ENCODE data around the gene PHYH.
"Not testable (repeated sequence)": the region's sequence is repeated elsewhere in the genome, so short reads cannot be mapped to it uniquely, and the experiment has no call there.

Gene PHYH

DNA sequence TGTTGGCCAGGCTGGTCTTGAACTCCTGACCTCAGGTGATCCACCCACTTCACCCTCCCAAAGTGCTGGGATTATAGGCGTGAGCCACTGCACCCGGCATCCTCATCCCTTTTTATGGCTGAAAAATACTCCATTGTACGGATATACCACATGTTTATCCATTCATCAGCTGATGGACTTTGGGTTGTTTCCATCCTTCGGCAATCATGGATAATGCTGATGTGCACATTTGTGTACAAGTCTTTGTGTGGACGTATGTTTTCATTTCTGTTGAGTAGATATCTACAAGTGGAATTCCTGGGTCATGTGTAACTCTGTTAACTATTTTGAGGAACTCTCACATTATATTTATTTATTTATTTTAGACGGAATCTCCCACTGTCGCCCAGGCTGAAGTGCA is 59.9 kb downstream of the PHYH start:
- TF ChIP-seq, protein P1, sequence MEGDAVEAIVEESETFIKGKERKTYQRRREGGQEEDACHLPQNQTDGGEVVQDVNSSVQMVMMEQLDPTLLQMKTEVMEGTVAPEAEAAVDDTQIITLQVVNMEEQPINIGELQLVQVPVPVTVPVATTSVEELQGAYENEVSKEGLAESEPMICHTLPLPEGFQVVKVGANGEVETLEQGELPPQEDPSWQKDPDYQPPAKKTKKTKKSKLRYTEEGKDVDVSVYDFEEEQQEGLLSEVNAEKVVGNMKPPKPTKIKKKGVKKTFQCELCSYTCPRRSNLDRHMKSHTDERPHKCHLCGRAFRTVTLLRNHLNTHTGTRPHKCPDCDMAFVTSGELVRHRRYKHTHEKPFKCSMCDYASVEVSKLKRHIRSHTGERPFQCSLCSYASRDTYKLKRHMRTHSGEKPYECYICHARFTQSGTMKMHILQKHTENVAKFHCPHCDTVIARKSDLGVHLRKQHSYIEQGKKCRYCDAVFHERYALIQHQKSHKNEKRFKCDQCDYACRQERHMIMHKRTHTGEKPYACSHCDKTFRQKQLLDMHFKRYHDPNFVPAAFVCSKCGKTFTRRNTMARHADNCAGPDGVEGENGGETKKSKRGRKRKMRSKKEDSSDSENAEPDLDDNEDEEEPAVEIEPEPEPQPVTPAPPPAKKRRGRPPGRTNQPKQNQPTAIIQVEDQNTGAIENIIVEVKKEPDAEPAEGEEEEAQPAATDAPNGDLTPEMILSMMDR (IDR thresholded peaks at IDR 0.05; ENCODE audit: low read length, missing control alignments): no peak
- no peak for DNase-seq (ENCODE audit: low read depth)
- no peak overlapping the region for H3K4me3 ChIP-seq (replicated peaks; ENCODE audit: low read depth, low read length)

DNA sequence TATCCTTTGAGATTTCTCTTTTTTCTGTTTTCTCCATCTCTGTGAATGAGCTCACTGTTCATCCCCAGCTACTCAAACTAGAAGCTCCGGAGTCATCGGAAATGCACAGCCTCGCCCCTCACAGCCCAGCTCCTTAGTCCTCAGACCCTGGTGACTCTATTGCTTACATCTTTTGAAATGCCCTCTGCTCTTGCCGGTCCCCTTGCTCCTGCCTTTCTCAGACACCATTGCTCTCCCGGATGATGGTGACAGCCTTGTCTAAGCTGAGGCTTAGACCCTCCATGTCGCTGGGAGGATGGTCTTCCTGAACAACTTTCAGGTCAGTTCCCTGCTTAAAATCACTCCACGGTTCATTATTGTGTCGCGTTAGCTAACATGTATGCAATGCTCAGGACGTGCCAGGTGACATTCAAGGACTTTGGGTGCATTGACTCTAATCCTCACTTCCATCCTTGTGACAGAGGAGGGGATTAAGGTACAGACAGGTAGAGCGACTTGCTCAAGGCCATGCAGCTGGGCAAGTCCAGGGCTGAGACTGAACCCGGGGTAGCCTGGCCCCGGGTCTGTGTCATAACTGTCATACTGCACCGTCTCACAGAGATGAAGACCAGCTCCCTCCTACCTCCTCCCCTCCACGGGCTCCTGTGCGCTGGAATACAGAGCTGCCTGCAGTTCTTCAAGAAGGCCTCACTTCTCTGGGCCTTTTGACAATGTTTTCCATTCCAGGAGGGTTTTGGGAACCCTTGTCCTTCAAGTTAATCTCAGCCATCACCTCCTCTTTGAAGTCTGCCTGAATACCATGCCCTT is 61.4 kb downstream of the PHYH start:
- no peak overlapping the region for H3K4me3 ChIP-seq (replicated peaks; ENCODE audit: low read depth, low read length)
- TF ChIP-seq, protein P1 (IDR thresholded peaks at IDR 0.05; ENCODE audit: low read length, missing control alignments): no peak
- DNase-seq (ENCODE audit: low read depth): no peak

DNA sequence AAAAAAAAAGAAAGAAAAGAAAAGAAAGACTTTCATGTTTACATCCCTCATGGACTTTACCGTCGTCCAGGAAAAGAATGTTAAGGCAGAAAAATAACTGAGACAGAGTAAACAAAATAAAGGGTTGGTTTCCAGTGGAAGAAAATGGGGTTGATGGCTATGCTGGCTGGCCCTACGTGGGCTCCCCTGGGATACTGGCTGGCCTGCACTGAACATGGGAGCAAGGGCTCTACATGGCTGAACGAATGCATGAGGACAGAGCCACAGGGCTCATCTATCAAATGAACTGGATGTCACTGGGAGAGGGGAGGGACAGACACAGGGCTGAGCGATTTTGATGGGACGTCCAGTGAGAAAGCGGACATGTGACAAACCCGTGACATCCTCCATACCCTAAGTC is 63.2 kb downstream of the PHYH start:
- no peak overlapping the region for H3K4me3 ChIP-seq (replicated peaks; ENCODE audit: low read depth, low read length)
- TF ChIP-seq, protein P1 (IDR thresholded peaks at IDR 0.05; ENCODE audit: low read length, missing control alignments): no peak
- DNase-seq (ENCODE audit: low read depth): no peak

DNA sequence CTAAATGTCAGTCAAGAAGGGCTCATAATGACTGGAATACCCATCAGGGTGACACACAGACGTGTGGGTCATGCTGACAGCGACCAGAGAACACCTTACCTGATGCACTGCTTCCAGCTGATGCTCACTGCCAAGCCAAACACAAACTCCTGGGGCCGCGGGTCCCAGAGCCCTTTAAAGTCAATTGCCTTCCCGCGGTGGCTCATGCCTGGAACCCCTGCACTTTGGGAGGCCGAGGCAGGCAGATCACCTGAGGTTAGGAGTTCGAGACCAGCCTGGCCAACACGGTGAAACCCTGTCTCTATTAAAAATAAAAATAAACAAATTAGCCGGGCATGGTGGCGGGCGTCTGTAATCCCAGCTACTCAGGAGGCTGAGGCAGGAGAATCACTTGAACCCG is 65.1 kb downstream of the PHYH start:
- DNase-seq (ENCODE audit: low read depth); H3K4me3 ChIP-seq (replicated peaks; ENCODE audit: low read depth, low read length): not testable (repeated sequence)

DNA sequence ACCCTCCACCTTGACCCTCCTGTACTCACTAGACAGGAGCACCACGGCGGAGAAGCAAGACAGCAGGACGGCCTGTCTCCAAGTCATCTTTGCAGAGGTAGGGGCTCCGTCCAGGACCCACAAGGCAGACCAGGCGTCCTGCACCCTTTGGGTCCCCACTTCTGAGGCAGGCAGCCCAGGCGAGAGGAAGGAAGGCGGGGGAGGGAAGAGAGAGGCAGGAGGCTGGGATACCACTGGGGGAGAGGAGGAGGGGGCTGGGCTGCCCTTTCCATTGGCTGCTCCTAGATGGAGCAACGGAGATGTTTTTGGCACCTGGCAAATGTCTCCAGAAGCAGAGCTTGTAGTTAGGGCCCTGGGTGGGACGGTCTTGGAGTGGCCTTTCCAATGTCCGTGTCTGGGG is 65.7 kb downstream of the PHYH start, which contains the start of gene UCMA:
Gene UCMA, minus strand, starts transcription at position 203 of the 400 bp plus-strand sequence. Its CDS starts 116 bp downstream, at position 87.
- no peak within 1 kb of the TSS for H3K4me3 ChIP-seq (replicated peaks; ENCODE audit: low read depth, low read length)
- TF ChIP-seq, protein P1 (IDR thresholded peaks at IDR 0.05; ENCODE audit: low read length, missing control alignments): no peak
- DNase-seq (ENCODE audit: low read depth): no peak

DNA sequence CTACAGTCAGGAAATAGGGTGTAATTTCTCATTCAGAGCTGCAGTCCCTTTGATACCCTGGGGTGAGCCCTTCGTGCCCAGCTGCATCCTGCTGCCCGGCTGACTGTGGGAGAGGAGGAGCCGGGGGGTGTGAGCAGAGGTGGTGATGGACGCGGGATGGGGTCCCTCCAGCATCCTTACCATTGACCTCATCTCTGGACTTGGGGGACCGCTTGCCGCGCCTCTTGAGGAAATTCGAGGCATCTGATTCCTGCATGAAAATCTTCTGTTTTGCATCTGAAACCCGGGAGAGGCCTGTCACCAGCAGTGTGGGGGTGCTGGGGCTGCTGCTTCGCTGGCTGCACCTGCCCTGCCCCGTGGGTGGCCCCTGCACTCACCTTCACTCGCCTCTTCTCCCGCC is 66.5 kb downstream of the PHYH start:
- no peak overlapping the region for H3K4me3 ChIP-seq (replicated peaks; ENCODE audit: low read depth, low read length)
- TF ChIP-seq, protein P1 (IDR thresholded peaks at IDR 0.05; ENCODE audit: low read length, missing control alignments): no peak
- no peak for DNase-seq (ENCODE audit: low read depth)

DNA sequence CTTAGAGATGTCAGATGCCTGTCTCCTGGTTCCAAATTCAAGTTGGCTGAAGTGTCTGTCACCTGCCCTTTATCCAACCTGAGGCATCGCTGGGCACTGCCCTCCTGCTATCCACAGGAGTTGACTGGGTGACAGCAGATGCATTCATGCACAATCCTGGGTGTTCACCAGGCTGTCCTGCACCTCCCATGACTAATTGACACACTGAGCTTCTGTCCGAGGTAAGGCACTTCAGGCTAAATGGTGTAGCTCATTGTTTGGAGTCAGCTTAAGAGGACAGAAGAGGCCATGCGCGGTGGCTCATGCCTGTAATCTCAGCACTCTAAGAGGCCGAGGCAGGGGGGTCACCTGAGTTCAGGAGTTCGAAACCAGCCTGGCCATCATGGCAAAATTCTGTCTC is 68.1 kb downstream of the PHYH start:
- no peak overlapping the region for H3K4me3 ChIP-seq (replicated peaks; ENCODE audit: low read depth, low read length)
- DNase-seq (ENCODE audit: low read depth): no peak
- TF ChIP-seq, protein P1 (IDR thresholded peaks at IDR 0.05; ENCODE audit: low read length, missing control alignments): no peak
